HCT116 (cell line): Measurements from ENCODE around the gene GAB2. TPM values are rescaled to one million over a fixed set of nuclear protein-coding genes. Genes with fewer than 3 reads are reported as not detected.

Experiments
- ATAC-seq: fragments of 200-7000 bp; cut with Tn5 transposase; 2 replicates; pipeline ENCODE4 v1.9.1; 2020; ENCODE audit warnings: mild to moderate bottlenecking, moderate library complexity
- BruUV-seq: library from RNA; stranded (reverse); fragments of 400-500 nt; replicated peaks from 2 replicates; lab custom pipeline; 2021; lab: Mats Ljungman, UMichigan
- CTCF ChIA-PET: fragments of 300-600 bp; sonication (Branson Sonifier 250); formaldehyde crosslinking; loops from one replicate; lab custom pipeline; 2021; ENCODE audit warnings: antibody characterized with exemption; lab: Charles Lee
- POLR2A ChIA-PET: fragments of 300-600, 350-600 bp; sonication (Branson Sonifier 250); formaldehyde crosslinking; loops from one replicate; lab custom pipeline; 2021; ENCODE audit warnings: antibody characterized with exemption; lab: Charles Lee
- RAD21 ChIA-PET, 2 experiments: fragments of 300-600 bp; sonication (Branson Sonifier 250); formaldehyde crosslinking; loops; one replicate each; lab custom pipeline; 2023; ENCODE audit warnings: low total read pairs in 2 of 2; ENCODE audit not compliant: uncharacterized antibody in 2 of 2, unreplicated experiment in 2 of 2, low non-redundant PET in 1 of 2; lab: Charles Lee
- DNase-seq: peaks from one replicate; pipeline ENCODE4 v3.0.0-alpha.2; 2010; ENCODE audit warnings: low read depth, low spot score
- H2AFZ ChIP-seq: fragments of 200-600 bp; shearing (Covaris generic), sonication (generic); 2 replicates; pipeline ENCODE4 v1.6.1; 2017; ENCODE audit warnings: low read depth, mixed run types, mixed read lengths, antibody characterized with exemption, low read length; ENCODE audit not compliant: poor library complexity, severe bottlenecking
- H3K27ac ChIP-seq: 2 replicates; pipeline ENCODE4 v1.5.1; 2012; ENCODE audit warnings: low read depth, low read length
- H3K27me3 ChIP-seq: fragments of 200-600 bp; sonication (generic); 2 replicates; pipeline ENCODE4 v1.6.1; 2016; ENCODE audit warnings: mixed run types, low read length, mixed read lengths; ENCODE audit not compliant: insufficient read depth
- H3K36me3 ChIP-seq, 2 experiments: fragments of 200-500 bp in 1 of 2; fragments of 200-600 bp in 1 of 2; sonication (Bioruptor generic) in 1 of 2; sonication (generic) in 1 of 2; 2 replicates each; pipeline versions ENCODE4 v1.5.1 to v1.6.1; 2014 to 2016; ENCODE audit warnings: low read length in 2 of 2, inconsistent platforms in 1 of 2, mixed read lengths in 1 of 2, mixed run types in 1 of 2; ENCODE audit not compliant: insufficient read depth in 2 of 2, control insufficient read depth in 1 of 2
- H3K4me1 ChIP-seq, 2 experiments: fragments of 200-600 bp in 1 of 2; sonication (generic) in 1 of 2; 2 replicates each; pipeline versions ENCODE4 v1.5.1 to v1.6.1; 2012 to 2017; ENCODE audit warnings: low read length in 2 of 2, inconsistent platforms in 1 of 2, mild to moderate bottlenecking in 1 of 2, mixed read lengths in 1 of 2, mixed run types in 1 of 2, moderate library complexity in 1 of 2; ENCODE audit not compliant: insufficient read depth in 2 of 2, control insufficient read depth in 1 of 2
- H3K4me2 ChIP-seq: fragments of 200-600 bp; sonication (generic); 2 replicates; pipeline ENCODE4 v1.6.1; 2017; ENCODE audit warnings: mixed run types, low read length, mixed read lengths
- H3K4me3 ChIP-seq, 2 experiments: fragments of 200-600 bp in 1 of 2; sonication (generic) in 1 of 2; replicated peaks in 1 of 2; 2 replicates each; pipeline ENCODE4 v1.5.1; 2011 to 2016; ENCODE audit warnings: low read length in 2 of 2, control low read depth in 1 of 2, low read depth in 1 of 2, mild to moderate bottlenecking in 1 of 2, mixed read lengths in 1 of 2, mixed run types in 1 of 2
- H3K79me2 ChIP-seq: fragments of 200-600 bp; sonication (generic); 2 replicates; pipeline ENCODE4 v1.6.1; 2017; ENCODE audit warnings: mild to moderate bottlenecking, mixed run types, low read length, moderate library complexity, mixed read lengths; ENCODE audit not compliant: insufficient read depth
- H3K9ac ChIP-seq: fragments of 200-600 bp; sonication (generic); 2 replicates; pipeline ENCODE4 v1.6.1; 2016; ENCODE audit warnings: low read length, mixed read lengths
- H3K9me2 ChIP-seq: fragments of 200-600 bp; sonication (generic), shearing (Covaris generic); 2 replicates; pipeline ENCODE4 v1.6.1; 2017; ENCODE audit warnings: mixed run types, mild to moderate bottlenecking, moderate library complexity; ENCODE audit not compliant: insufficient read depth
- H3K9me3 ChIP-seq, 2 experiments: fragments of 200-500 bp in 1 of 2; fragments of 200-600 bp in 1 of 2; sonication (Bioruptor generic) in 1 of 2; sonication (generic) in 1 of 2; 2 replicates each; pipeline ENCODE4 v1.6.1; 2014 to 2017; ENCODE audit warnings: low read length in 2 of 2, mixed read lengths in 2 of 2, inconsistent platforms in 1 of 2, low read depth in 1 of 2, mild to moderate bottlenecking in 1 of 2, mixed run types in 1 of 2, moderate library complexity in 1 of 2; ENCODE audit not compliant: control insufficient read depth in 1 of 2, insufficient read depth in 1 of 2
- H4K20me1 ChIP-seq: fragments of 200-600 bp; sonication (generic), shearing (Covaris generic); 2 replicates; pipeline ENCODE4 v1.6.1; 2017; ENCODE audit warnings: mixed run types, mild to moderate bottlenecking, moderate library complexity; ENCODE audit not compliant: insufficient read depth
- CBX3 ChIP-seq: IDR thresholded peaks from 2 replicates; pipeline ENCODE4 v1.6.1; 2012; ENCODE audit warnings: low read depth
- EGR1 ChIP-seq: IDR thresholded peaks from 2 replicates; pipeline ENCODE4 v1.6.1; 2012; ENCODE audit warnings: low read depth
- EZH2 ChIP-seq: fragments of 200-600 bp; sonication (generic); IDR thresholded peaks from 2 replicates; pipeline ENCODE4 v1.6.1; 2017; ENCODE audit warnings: antibody characterized with exemption, mixed run types
- EZH2phosphoT487 ChIP-seq: fragments of 200-600 bp; IDR thresholded peaks from 2 replicates; pipeline ENCODE4 v1.6.1; 2018; ENCODE audit warnings: antibody characterized with exemption, borderline replicate concordance
- FOSL1 ChIP-seq: IDR thresholded peaks from 2 replicates; pipeline ENCODE4 v1.6.1; 2012; ENCODE audit warnings: low read depth
- JUND ChIP-seq: IDR thresholded peaks from 2 replicates; pipeline ENCODE4 v1.6.1; 2012
- SP1 ChIP-seq: IDR thresholded peaks from 2 replicates; pipeline ENCODE4 v1.6.1; 2012; ENCODE audit warnings: low read depth
- TCF7L2 ChIP-seq: IDR thresholded peaks from 2 replicates; pipeline ENCODE4 v1.7.0; 2011; ENCODE audit warnings: borderline replicate concordance, inconsistent platforms; ENCODE audit not compliant: insufficient read depth, insufficient read length; ENCODE audit errors: extremely low read depth
- YY1 ChIP-seq: IDR thresholded peaks from 2 replicates; pipeline ENCODE4 v1.6.1; 2011; ENCODE audit warnings: low read length, low read depth, moderate library complexity, mild to moderate bottlenecking; ENCODE audit not compliant: insufficient replicate concordance; ENCODE audit errors: extremely low read depth
- intact Hi-C: fragments of 100-400 bp; cut with micrococcal nuclease; formaldehyde crosslinking; loops from 2 replicates; pipeline ENCODE4 v1.10.0; 2022
- total RNA-seq: library from RNA; stranded (reverse); gene quantifications from one replicate; pipeline ENCODE4 v1.2.1, GENCODE V29; 2021; ENCODE audit not compliant: unreplicated experiment
- TF ChIP-seq, protein P1 (sequence below): IDR thresholded peaks from 2 replicates; pipeline ENCODE4 v1.6.1; 2011; ENCODE audit warnings: mild to moderate bottlenecking, low read length, moderate library complexity; ENCODE audit not compliant: insufficient replicate concordance; ENCODE audit errors: extremely low read depth
- TF ChIP-seq, protein P2 (sequence below): IDR thresholded peaks from 2 replicates; pipeline ENCODE4 v1.6.1; 2012; ENCODE audit warnings: low read depth
- TF ChIP-seq, protein P3 (sequence below): IDR thresholded peaks from 2 replicates; pipeline ENCODE4 v1.6.1; 2012

Gene GAB2
- total RNA-seq, 1 experiment from 2014 or later, result 1.9 TPM

DNA sequence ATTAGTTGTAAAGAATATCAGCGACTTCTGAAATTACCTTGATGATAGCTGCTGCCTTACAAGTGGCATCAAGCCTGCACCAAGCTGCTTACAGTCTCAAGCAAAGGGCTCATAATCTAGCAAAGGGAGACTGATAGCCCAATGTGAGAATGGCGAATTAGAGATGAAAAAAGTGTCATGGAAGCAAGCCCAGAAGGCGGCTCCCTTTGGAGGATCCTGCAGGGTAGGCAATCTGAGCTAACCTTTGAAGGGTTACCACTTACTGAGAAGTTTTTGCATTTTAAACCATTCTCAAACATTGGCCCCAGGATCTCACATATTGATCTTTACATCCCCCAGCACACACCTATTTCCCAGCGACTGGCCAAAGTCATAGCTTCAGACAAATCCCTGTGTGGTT, 18.5 kb downstream of the GAB2 start:
- H3K36me3 ChIP-seq, result no peaks in the 10 kb centered on the region
- H3K27me3 ChIP-seq, result no peaks in the 10 kb centered on the region
- H3K9ac ChIP-seq, result no peak overlapping the region
- H3K27ac ChIP-seq, result no peak overlapping the region
- H3K9me2 ChIP-seq, result no peaks in the 10 kb centered on the region
- H3K4me2 ChIP-seq, result no peak overlapping the region
- ChIA-PET POLR2A (no interaction called here), RAD21 (no interaction called here), CTCF (interaction anchor here (0.7 kb wide), 1 partner anchor 165 kb away, joined by 3 read pairs; no protein-coding TSS in a partner anchor)
- H3K4me1 ChIP-seq, result no peaks in the 10 kb centered on the region
- no TSS peak for BruUV-seq
- no peaks in the 10 kb centered on the region for H4K20me1 ChIP-seq
- intact Hi-C loops, result no loop called here
- TF ChIP-seq, protein P1, sequence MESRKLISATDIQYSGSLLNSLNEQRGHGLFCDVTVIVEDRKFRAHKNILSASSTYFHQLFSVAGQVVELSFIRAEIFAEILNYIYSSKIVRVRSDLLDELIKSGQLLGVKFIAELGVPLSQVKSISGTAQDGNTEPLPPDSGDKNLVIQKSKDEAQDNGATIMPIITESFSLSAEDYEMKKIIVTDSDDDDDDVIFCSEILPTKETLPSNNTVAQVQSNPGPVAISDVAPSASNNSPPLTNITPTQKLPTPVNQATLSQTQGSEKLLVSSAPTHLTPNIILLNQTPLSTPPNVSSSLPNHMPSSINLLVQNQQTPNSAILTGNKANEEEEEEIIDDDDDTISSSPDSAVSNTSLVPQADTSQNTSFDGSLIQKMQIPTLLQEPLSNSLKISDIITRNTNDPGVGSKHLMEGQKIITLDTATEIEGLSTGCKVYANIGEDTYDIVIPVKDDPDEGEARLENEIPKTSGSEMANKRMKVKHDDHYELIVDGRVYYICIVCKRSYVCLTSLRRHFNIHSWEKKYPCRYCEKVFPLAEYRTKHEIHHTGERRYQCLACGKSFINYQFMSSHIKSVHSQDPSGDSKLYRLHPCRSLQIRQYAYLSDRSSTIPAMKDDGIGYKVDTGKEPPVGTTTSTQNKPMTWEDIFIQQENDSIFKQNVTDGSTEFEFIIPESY, result no peak
- TF ChIP-seq, protein P2, sequence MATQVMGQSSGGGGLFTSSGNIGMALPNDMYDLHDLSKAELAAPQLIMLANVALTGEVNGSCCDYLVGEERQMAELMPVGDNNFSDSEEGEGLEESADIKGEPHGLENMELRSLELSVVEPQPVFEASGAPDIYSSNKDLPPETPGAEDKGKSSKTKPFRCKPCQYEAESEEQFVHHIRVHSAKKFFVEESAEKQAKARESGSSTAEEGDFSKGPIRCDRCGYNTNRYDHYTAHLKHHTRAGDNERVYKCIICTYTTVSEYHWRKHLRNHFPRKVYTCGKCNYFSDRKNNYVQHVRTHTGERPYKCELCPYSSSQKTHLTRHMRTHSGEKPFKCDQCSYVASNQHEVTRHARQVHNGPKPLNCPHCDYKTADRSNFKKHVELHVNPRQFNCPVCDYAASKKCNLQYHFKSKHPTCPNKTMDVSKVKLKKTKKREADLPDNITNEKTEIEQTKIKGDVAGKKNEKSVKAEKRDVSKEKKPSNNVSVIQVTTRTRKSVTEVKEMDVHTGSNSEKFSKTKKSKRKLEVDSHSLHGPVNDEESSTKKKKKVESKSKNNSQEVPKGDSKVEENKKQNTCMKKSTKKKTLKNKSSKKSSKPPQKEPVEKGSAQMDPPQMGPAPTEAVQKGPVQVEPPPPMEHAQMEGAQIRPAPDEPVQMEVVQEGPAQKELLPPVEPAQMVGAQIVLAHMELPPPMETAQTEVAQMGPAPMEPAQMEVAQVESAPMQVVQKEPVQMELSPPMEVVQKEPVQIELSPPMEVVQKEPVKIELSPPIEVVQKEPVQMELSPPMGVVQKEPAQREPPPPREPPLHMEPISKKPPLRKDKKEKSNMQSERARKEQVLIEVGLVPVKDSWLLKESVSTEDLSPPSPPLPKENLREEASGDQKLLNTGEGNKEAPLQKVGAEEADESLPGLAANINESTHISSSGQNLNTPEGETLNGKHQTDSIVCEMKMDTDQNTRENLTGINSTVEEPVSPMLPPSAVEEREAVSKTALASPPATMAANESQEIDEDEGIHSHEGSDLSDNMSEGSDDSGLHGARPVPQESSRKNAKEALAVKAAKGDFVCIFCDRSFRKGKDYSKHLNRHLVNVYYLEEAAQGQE, result no peak
- TF ChIP-seq TCF7L2, result no peak
- TF ChIP-seq YY1, result no peak
- TF ChIP-seq FOSL1, result no peak
- no peak for TF ChIP-seq EZH2phosphoT487
- no peak for TF ChIP-seq EGR1
- TF ChIP-seq, protein P3, sequence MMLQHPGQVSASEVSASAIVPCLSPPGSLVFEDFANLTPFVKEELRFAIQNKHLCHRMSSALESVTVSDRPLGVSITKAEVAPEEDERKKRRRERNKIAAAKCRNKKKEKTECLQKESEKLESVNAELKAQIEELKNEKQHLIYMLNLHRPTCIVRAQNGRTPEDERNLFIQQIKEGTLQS, result no peak
- no peak for TF ChIP-seq SP1
- no peak for TF ChIP-seq JUND
- TF ChIP-seq CBX3, result no peak
- TF ChIP-seq EZH2, result no peak
- H2AFZ ChIP-seq, result no peak overlapping the region
- no peak for DNase-seq
- no peak for ATAC-seq
- no peaks in the 10 kb centered on the region for H3K9me3 ChIP-seq
- H3K79me2 ChIP-seq, result no peaks in the 10 kb centered on the region
- no peak overlapping the region for H3K4me3 ChIP-seq
